Astrocyte (in vitro differentiated cells and primary cell): ENCODE data around the gene SLC1A7.

ENCODE experiments used
- CTCF ChIP-seq: IDR thresholded peaks from 2 replicates; pipeline ENCODE4 v1.5.1; 2011; ENCODE audit warnings: low read depth, mild to moderate bottlenecking, inconsistent platforms, low read length, moderate library complexity; ENCODE audit not compliant: insufficient read depth
- EZH2 ChIP-seq: IDR thresholded peaks from 2 replicates; pipeline ENCODE4 v1.6.1; 2012; ENCODE audit warnings: mild to moderate bottlenecking, low read length, inconsistent platforms; ENCODE audit not compliant: insufficient read depth

- TF ChIP-seq CTCF (no peak), EZH2 (no peak)
Observed at GRCh38 chr1:53083636-53084588, 58.5 kb downstream of the SLC1A7 start.
